DOHH2 (cell line): ENCODE measurements around the gene DCHS2.

ENCODE experiments used
- EZH2phosphoT487 ChIP-seq: fragments of 200-600 bp; sonication (generic); IDR thresholded peaks from 2 replicates; pipeline ENCODE4 v1.6.1; 2017; ENCODE audit warnings: borderline replicate concordance, mild to moderate bottlenecking, antibody characterized with exemption, low read length, moderate library complexity, mixed read lengths
- TF ChIP-seq, protein P1 (sequence below): fragments of 200-600 bp; sonication (generic); IDR thresholded peaks from one replicate; pipeline ENCODE4 v1.5.1; 2014; ENCODE audit warnings: antibody characterized with exemption, mild to moderate bottlenecking, low read depth, low read length; ENCODE audit not compliant: poor library complexity, severe bottlenecking

DNA sequence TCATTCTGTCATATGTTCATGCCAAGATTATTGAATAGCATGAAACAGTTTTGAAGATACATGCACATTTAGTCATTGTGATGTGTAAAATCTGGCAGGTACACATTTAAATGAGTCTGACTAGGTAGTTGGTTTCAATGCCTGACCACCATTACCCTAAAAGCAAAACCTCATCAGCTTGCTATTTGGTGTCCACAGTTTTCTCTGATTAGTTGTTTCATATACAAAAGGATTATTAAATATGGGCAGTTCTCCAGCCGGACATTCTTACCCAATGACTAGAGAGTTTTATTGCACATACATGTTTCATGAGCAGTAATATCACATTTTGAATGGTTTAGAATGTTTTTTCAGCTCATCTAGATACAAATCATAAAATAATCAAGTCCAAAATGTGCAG lies 23.7 kb downstream of the DCHS2 start:
- TF ChIP-seq, protein P1, sequence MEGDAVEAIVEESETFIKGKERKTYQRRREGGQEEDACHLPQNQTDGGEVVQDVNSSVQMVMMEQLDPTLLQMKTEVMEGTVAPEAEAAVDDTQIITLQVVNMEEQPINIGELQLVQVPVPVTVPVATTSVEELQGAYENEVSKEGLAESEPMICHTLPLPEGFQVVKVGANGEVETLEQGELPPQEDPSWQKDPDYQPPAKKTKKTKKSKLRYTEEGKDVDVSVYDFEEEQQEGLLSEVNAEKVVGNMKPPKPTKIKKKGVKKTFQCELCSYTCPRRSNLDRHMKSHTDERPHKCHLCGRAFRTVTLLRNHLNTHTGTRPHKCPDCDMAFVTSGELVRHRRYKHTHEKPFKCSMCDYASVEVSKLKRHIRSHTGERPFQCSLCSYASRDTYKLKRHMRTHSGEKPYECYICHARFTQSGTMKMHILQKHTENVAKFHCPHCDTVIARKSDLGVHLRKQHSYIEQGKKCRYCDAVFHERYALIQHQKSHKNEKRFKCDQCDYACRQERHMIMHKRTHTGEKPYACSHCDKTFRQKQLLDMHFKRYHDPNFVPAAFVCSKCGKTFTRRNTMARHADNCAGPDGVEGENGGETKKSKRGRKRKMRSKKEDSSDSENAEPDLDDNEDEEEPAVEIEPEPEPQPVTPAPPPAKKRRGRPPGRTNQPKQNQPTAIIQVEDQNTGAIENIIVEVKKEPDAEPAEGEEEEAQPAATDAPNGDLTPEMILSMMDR = no peak
- TF ChIP-seq EZH2phosphoT487 = no peak
